ENCODE measurements around the gene DUS1L.

Gene DUS1L

GRCh38 chr17:82080048-82080788 lies 14.6 kb upstream of the DUS1L start:
- in situ Hi-C loops (cut with MboI; ENCODE audit: low pct_unique_long_range_greater_than_20kb, low sequenced_read_pairs) = no loop called here
- no peak for DNase-seq

GRCh38 chr17:82079001-82079677 lies 13.5 kb upstream of the DUS1L start:
- in situ Hi-C loops (cut with MboI; ENCODE audit: low pct_unique_long_range_greater_than_20kb, low sequenced_read_pairs) = no loop called here
- no peak for DNase-seq

DNA sequence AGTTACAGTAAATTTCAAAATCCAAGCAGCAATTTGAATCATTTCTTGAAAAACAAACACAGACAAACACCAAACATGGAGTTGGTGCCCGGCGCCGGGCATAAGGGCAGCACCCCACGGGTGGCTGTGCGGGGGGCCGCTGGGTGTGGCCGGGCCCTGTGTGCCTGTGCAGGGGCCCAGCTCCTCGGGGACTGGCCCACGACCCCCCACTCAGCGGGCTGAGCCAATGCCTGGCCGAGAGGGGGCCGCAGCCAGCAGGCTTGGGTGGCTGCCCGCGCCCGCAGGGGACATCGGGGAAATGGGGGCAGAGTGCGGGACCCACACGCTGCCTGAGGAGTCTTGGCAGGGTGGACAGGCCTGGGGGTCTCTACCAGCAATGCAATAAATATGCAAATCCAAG lies 12.8 kb upstream of the DUS1L start:
- in situ Hi-C loops (cut with MboI; ENCODE audit: low pct_unique_long_range_greater_than_20kb, low sequenced_read_pairs) = no loop called here
- DNase-seq = no peak

- in situ Hi-C loops (cut with MboI; ENCODE audit: low pct_unique_long_range_greater_than_20kb, low sequenced_read_pairs) = no loop called here
- DNase-seq = no peak
These were observed 12.2 kb upstream of the DUS1L start for GRCh38 chr17:82077617-82078358.

GRCh38 chr17:82076785-82077591 lies 11.4 kb upstream of the DUS1L start:
- in situ Hi-C loops (cut with MboI; ENCODE audit: low pct_unique_long_range_greater_than_20kb, low sequenced_read_pairs) = no loop called here
- no peak for DNase-seq

GRCh38 chr17:82076018-82076784 lies 10.6 kb upstream of the DUS1L start:
- in situ Hi-C loops (cut with MboI; ENCODE audit: low pct_unique_long_range_greater_than_20kb, low sequenced_read_pairs) = no loop called here
- DNase-seq = no peak

GRCh38 chr17:82073446-82073845 lies 7.8 kb upstream of the DUS1L start:
- in situ Hi-C loops (cut with MboI; ENCODE audit: low pct_unique_long_range_greater_than_20kb, low sequenced_read_pairs) = no loop called here
- no peak for DNase-seq

DNA sequence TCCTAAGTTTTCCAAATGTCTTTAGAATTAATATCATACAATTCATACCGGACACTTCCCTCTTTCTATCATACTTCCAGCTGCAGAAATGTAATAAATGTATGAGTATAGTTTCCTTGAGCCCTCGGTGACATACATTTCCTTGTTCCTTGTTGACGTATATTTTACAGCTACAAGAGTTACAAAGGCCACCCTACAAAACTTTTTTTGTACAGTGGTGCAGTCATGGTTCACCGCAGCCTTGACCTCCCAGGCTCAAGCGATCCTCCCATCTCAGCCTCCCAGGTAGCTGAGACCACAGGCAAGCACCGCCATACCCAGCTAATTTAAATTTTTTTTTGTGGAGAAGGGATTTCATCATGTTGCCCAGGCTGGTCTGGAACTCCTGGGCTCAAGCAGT lies 7.2 kb upstream of the DUS1L start:
- no peak for DNase-seq

GRCh38 chr17:82070611-82071010 lies 5.0 kb upstream of the DUS1L start:
- in situ Hi-C loops (cut with MboI; ENCODE audit: low pct_unique_long_range_greater_than_20kb, low sequenced_read_pairs) = no loop called here
- no peak for DNase-seq

More for the DNA sequence above, 7.2 kb upstream of the DUS1L start:
- in situ Hi-C loops (cut with MboI; ENCODE audit: low pct_unique_long_range_greater_than_20kb, low sequenced_read_pairs) = no loop called here

DNA sequence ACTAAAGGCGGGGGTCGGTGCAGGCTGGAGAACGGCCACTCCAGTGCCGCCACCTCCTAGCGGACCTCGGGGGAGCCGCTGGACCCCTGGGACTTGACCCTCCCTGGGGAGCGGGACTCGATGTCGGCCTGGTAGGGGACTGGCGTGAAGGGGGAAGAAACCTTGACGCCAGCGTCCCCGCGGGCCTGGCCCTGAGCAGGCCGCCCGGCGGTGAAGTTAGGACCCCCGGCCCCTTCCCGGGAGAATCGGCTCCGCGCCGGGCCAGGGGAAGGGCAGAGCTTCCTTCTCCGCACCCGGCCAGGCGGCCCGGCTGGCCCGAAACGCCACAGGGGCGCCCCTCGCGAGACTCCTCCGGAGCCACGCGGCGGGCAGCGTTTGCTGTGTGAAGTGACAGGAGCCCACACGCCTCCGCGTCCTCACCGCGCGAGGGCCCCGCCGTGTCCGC lies 389 bp downstream of the DUS1L start:
- in situ Hi-C loops (cut with MboI; ENCODE audit: low pct_unique_long_range_greater_than_20kb, low sequenced_read_pairs) = no loop called here
- DNase-seq = no peak

GRCh38 chr17:82064433-82065192 lies 991 bp downstream of the DUS1L start:
- no peak for DNase-seq
- in situ Hi-C loops (cut with MboI; ENCODE audit: low pct_unique_long_range_greater_than_20kb, low sequenced_read_pairs) = no loop called here

GRCh38 chr17:82063424-82064415 lies 1.9 kb downstream of the DUS1L start:
- in situ Hi-C loops (cut with MboI; ENCODE audit: low pct_unique_long_range_greater_than_20kb, low sequenced_read_pairs) = no loop called here
- DNase-seq = no peak

GRCh38 chr17:82062984-82063368 lies 2.6 kb downstream of the DUS1L start:
- DNase-seq = no peak
- in situ Hi-C loops (cut with MboI; ENCODE audit: low pct_unique_long_range_greater_than_20kb, low sequenced_read_pairs) = no loop called here

DNA sequence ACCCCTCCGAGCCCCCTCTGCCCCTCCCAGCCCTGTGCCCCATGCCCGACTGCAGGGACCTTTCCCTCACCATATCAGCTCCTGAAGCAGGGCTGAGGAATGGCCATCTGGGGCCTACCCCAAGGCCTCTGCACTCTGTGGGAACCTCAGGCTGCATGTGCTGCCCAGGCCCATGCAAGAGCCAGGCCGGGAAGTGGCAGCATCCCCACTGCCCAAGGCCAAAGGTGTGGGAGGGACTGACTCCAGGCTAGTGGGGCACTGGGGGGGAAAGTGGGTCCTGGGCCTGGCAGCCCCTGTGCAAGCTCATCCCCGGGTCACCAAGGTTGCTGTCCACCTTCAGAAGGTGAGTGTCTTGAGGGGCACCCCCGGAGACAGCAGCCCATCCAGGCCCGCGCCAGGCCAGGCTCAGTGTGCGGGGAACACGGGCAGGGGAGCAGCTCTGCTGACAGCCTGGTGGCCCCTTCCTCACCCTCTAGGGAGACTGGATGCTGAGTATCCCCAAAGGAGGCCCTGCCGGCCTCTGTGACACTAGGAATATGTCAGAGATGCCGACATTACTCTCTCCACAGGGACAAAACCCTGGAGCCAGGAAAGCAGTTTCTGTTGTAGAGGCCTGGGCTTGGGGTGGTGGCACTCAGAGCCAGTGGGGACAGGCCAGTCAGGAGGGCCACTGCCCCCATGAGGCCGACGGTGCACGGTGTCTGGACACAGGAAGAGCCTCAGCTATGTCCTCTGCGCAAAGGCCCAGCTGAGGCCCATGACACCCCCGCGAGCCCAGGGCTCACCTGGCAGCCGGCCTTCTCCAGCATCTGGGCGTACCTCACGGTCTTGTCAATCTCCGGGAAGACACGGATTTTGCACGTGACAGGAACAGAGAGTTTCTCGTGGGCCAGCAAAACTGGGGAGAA lies 3.3 kb downstream of the DUS1L start:
- in situ Hi-C loops (cut with MboI; ENCODE audit: low pct_unique_long_range_greater_than_20kb, low sequenced_read_pairs) = no loop called here

DNA sequence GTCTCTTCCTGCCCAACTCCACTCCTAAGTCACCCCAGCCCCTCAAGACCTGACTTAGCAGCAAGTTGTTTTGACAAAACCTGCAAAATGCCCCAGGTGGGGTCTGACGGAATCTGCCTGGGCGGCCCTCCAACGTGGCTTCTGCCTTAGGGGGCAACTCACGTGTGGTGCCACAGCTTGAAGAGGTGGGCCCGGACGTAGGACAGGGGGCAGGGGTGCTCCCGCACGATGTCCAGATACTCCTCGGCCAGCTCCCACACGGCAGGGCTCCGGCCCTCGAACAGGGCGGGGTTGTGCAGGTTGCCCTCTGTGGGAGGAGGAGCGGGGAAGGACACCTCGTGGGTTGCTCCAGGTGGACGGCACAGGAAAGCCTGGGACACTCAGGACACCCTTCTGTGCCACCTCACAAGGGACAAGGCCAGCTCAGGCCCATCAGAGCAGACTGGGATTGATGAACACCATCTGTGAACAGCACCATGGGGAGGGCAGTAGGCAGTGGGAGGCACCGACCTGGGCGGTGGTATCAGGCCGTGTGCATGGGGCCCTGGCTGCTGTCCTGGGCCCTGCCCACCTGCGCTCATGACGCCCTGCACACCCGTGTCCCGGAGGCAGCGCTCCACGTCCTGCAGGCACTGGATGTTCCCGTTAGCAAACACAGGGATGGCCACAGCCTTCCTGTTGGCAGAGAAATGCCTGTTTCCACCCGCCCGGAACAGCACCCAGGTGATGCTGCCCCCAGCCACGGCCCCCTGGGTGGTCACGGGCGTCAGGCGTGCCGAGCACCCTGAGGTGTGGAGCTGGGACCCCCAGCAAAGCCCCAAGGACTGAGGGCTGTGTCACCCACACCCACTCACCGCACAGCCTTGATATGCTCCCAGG lies 4.3 kb downstream of the DUS1L start:
- in situ Hi-C loops (cut with MboI; ENCODE audit: low pct_unique_long_range_greater_than_20kb, low sequenced_read_pairs) = no loop called here
- no peak for DNase-seq

More for the DNA sequence above, 3.3 kb downstream of the DUS1L start:
- DNase-seq = no peak
